Measurements from ENCODE around the gene TP73.

TP73 gene

DNA sequence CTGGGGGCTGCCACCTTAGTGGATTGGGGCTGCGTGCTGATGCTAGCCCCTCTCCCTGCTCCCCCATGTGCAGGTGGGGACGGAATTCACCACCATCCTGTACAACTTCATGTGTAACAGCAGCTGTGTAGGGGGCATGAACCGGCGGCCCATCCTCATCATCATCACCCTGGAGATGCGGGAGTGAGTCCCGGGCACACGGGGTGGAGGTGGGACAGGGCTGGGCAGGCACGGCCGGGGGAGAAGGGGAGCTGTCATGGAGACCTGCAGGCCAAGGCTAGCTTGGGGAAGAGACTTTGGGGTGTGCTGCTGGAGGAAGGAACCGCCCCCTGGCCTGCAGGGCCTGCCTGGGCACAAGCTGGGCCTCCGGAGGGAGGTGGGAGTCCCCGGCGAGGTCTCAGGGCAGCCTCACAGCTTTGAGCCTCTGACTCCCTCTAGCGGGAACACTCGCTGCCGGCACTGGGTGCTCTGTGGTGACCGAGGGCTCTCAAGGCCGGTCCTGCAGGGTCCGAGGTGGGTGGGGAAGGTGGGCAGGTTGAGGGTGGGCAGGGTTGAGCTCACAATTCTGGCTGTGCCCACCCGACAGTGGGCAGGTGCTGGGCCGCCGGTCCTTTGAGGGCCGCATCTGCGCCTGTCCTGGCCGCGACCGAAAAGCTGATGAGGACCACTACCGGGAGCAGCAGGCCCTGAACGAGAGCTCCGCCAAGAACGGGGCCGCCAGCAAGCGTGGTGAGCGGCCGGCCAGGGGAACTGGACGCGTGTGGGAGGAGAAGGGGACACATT, 74.9 kb downstream of the TP73 start:
- DNase-seq (ENCODE audit: low read depth): no peak
- TF ChIP-seq, protein P1, sequence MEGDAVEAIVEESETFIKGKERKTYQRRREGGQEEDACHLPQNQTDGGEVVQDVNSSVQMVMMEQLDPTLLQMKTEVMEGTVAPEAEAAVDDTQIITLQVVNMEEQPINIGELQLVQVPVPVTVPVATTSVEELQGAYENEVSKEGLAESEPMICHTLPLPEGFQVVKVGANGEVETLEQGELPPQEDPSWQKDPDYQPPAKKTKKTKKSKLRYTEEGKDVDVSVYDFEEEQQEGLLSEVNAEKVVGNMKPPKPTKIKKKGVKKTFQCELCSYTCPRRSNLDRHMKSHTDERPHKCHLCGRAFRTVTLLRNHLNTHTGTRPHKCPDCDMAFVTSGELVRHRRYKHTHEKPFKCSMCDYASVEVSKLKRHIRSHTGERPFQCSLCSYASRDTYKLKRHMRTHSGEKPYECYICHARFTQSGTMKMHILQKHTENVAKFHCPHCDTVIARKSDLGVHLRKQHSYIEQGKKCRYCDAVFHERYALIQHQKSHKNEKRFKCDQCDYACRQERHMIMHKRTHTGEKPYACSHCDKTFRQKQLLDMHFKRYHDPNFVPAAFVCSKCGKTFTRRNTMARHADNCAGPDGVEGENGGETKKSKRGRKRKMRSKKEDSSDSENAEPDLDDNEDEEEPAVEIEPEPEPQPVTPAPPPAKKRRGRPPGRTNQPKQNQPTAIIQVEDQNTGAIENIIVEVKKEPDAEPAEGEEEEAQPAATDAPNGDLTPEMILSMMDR (conservative IDR thresholded peaks at IDR 0.05; ENCODE audit: low read depth, low read length): peak; percentile 72
- H3K4me3 ChIP-seq (ENCODE audit: low read length): no peak overlapping the region

DNA sequence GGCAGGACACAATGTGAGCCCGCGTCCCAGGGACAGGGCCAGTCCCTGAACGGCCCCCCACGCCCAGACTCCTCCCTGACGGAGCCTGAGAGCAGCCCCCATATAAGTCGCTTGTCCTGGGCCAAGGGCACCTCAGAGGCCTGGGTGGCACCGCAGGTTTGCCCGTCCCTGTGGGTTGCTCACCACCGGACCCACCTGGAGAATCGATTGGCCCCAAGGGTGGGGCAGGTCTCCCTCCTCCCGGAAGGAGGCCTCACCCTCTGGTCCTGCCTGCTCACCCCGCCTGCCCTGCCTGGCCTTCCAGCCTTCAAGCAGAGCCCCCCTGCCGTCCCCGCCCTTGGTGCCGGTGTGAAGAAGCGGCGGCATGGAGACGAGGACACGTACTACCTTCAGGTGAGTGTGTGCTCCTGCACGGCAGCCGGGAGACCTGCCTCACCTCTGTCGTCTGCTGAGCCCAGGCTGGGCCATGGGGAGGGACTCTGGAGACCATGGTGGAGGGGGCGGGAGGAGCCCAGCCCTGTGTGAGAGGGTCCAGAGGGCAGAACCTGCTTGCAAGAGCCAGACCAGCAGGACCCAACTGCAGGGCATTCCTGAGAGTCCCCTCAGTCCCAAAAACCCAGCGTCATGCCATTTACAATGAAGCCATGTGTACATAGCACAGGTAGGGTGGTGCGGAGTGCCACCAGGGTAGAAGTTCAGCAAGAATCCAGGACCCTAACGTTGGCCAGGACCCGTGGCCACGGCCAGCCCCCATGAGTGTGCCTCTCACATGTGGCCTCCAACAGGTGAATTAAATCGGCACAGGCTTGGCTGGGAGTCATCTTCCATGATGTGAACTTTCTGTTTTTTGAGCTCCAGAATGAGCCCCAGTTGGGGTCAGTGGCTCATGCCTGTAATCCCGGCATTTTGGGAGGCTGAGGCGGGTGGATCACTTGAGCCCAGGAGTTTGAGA, 75.8 kb downstream of the TP73 start:
- no peak for DNase-seq (ENCODE audit: low read depth)
- no peak overlapping the region for H3K4me3 ChIP-seq (ENCODE audit: low read length)
- TF ChIP-seq, protein P1 (conservative IDR thresholded peaks at IDR 0.05; ENCODE audit: low read depth, low read length): no peak

DNA sequence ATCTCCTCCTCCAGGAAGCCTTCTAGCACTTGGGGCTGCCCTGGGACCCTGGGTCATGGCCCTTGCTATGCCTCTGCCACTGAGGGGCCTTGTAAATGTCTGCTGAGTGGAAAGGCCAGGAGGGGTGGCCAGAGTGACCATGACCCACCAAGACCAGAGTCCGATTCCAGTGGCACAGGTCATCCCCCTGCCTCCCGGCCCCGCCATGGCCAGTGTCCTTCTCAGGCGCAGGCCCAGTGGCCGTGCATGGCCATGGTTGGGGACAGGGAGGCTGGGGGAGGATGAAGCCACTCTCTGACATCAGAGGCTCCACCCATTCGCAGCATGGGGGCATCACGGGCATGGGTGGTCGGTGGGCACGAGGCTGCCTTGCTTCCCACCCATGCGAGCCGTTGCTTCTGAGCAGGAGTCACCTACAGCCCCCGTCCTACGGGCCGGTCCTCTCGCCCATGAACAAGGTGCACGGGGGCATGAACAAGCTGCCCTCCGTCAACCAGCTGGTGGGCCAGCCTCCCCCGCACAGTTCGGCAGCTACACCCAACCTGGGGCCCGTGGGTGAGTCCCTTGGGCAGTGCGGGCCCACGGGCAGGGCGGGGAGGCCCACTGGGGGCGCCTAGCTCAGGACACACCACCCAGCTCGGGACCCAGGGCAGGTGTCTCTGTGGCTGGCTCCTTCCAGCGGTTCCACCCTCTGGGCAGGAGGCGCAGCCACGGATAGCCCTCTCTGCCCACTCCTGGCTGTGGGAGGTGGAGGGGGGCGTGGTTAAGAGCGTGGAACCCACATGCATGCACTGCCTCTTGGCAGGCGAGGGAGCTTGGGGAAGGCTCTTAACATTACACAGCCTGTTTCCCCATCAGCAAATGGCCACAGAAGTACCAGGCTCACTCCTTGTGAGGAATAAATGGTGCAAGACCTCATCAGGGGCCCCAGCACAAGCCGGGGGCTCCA, 77.6 kb downstream of the TP73 start:
- no peak for DNase-seq (ENCODE audit: low read depth)
- TF ChIP-seq, protein P1 (conservative IDR thresholded peaks at IDR 0.05; ENCODE audit: low read depth, low read length): no peak
- H3K4me3 ChIP-seq (ENCODE audit: low read length): no peak overlapping the region

DNA sequence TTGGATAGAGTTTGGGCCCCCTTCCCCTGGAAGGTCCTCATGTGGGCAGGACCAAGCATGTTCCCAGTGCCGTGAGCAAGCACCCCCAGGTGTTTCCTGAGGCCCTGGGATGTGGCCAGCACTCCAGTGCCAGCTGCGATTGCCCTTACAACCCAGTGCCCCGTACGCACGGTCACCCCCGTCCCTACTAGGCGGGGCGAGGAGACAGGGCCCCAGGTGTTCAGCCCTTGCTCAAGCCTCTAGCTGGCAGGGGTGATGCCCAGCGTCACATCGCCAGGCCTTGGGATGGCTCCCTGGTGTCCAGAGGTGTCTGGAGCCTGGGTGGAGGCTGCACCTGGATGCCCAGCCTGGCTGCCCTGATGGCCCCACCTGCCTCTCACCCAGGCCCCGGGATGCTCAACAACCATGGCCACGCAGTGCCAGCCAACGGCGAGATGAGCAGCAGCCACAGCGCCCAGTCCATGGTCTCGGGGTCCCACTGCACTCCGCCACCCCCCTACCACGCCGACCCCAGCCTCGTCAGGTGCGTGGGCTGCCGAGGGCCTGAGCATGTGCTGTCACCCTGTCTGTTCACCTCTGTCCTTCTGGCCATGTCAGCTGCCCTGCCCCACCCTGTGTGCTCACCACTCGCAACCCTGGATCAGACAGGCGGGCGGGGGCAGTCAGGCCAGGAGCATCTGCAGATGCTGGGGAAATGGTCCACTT, 78.4 kb downstream of the TP73 start:
- TF ChIP-seq, protein P1 (conservative IDR thresholded peaks at IDR 0.05; ENCODE audit: low read depth, low read length): no peak
- DNase-seq (ENCODE audit: low read depth): no peak
- H3K4me3 ChIP-seq (ENCODE audit: low read length): no peak overlapping the region

DNA sequence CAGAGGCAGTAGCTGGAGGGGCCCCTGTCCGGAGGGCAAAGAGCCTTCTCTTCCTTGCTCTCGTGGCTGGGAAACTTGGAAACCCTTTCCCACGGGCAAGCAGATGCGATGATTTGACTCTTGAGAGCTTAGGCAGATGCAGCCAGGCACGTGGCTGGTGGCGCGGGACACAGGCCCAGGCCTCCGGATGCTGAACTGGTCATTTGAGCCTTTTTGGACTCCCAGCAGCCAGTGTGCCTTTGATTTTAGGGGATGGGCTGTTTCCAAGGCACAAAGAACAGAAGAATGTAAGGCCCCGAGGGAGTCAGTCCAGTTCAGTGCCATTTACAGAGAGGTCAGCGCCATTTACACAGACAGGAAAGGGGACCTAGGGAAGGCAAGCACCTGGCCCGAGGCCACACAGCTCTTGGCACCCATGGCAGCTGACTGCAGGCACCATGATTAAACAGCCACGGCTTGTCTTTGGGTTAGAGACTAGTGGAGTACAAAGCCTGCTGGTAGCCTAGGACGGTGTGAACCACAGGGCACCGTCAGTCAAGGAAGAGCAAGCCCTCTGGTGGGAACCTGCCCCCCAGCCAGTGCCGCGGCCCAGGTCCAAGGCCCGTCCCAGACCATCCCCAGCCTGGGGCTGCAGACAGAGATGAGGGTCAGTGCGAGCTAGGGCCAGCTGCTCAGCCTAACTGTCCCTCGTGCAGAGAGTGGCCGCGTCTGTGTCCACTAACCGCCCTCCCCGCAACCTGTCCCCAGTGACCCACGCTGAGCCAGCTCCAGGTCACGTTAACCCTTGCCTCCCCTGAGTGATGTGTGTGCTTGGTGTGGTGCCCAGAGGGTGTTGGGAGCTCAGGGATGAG, 79.5 kb downstream of the TP73 start:
- DNase-seq (ENCODE audit: low read depth): no peak
- no peak overlapping the region for H3K4me3 ChIP-seq (ENCODE audit: low read length)
- TF ChIP-seq, protein P1 (conservative IDR thresholded peaks at IDR 0.05; ENCODE audit: low read depth, low read length): no peak

Measured in retinal pigment epithelial cell (primary cell).